GM21447 (cell line): ENCODE results near the gene PRKAA2.
"Not testable (repeated sequence)": the region's sequence is repeated elsewhere in the genome, so short reads cannot be mapped to it uniquely, and the experiment has no call there.

Experiments used
- ATAC-seq: cut with Tn5 transposase; IDR thresholded peaks from one replicate; pipeline ENCODE4 v1.9.1; 2021; ENCODE audit not compliant: unreplicated experiment

The PRKAA2 gene

GRCh38 chr1:56644919-56645676 lies at the start of gene PRKAA2:
PRKAA2 (plus strand) TSS chr1:56645314; CDS start chr1:56645388, 74 bp downstream.
- no peak for ATAC-seq

DNA sequence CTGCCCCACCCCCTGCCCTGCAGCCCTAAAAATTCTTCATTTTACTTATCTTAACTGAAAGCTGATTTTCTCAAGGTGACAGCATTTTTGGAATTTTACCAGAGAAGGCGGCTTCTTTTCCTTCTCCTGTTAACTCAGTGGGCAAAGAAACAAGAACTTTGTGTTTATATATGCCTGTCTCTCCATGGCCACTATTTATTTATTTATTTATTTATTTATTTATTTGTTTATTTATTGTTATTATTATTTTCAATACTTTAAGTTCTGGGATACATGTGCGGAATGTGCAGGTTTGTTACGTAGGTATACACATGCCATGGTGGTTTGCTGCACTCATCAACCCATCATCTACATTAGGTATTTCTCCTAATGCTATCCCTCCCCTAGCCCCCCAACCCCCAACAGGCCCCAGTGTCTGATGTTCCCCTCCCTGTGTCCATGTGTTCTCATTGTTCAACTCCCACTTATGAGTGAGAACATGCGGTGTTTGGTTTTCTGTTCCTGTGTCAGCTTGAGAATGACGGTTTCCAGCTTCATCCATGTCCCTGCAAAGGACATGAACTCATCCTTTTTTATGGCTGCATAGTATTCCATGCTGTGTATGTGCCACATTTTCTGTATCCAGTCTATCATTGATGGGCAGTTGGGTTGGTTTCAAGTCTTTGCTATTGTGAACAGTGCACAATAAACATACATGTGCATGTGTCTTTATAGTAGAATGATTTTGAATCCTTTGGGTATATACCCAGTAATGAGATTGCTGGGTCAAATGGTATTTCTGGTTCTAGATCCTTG lies 49.5 kb upstream of the PRKAA2 start:
- ATAC-seq = not testable (repeated sequence)

- not testable (repeated sequence) for ATAC-seq
These were observed 35.0 kb upstream of the PRKAA2 start for GRCh38 chr1:56610097-56610496.

- not testable (repeated sequence) for ATAC-seq
These were observed 34.3 kb upstream of the PRKAA2 start for GRCh38 chr1:56610770-56611169.

GRCh38 chr1:56617141-56617540 lies 28.0 kb upstream of the PRKAA2 start:
- ATAC-seq = no peak

GRCh38 chr1:56625819-56626440 lies 19.2 kb upstream of the PRKAA2 start:
- no peak for ATAC-seq

- no peak for ATAC-seq
These were observed 18.6 kb upstream of the PRKAA2 start for GRCh38 chr1:56626546-56626945.

DNA sequence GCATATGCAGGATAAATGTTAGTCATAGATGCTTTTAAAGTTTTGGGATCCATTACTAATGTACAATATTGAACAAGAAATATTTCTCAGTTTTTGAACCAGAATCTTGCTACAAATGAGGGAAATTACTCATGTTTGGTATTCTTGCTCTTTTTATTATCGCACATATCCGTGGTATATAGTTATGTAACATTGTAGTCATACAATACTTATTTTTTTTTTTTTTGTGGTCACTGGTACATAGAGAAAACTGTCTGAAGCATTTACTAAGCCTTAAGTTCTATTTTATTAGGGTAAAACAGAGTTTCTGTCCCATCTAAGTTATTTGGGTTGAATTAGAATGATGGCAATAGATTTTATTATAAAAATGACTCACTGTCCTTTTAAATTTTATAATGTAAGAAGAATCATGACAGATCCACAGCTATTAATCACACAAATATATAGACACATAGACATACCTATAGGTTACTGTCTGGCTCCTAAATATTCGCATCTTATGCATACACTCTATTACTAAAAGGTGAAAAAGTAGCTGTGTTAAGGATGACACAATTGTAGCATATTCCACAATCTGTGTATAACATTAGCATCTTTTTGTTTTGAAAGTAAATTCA lies 18.0 kb upstream of the PRKAA2 start:
- no peak for ATAC-seq

DNA sequence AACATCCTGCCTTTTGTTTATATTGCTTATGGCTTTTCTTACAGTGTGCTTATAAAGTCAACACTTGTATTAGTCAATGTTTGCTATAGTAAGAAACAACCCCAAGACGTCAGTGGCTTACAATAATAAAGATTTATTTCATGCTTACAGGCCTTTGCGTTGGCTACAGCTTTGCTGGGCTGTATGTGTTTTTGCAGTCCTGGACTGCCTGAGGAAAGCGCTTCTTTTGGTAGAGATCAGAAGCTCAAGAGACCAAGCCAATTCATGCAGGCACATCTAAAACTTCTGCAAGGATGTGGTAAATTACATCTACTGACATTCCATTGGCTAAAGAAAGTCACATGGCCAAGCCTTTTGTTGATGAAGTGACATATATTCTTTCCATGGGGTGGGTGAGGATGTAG lies 17.5 kb upstream of the PRKAA2 start:
- ATAC-seq = no peak

DNA sequence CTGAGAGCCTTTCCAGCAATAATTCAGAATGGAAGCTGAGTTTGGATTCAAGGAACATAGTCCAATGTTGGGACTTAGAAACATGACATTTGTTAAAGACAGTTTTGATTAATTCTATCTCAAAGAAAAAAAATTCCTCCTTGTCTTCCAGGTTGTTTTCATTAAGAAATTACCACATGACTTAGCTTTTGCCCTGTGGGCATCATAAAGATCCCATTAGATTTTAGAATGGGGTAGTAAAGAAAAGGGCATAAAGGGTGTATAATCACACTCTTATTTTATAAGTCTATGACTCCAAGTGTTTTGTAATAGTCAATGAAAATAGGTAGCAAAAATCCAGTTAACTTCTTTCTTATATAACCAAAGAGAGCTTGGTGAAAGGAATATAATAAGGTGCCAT lies 14.3 kb upstream of the PRKAA2 start:
- no peak for ATAC-seq

- ATAC-seq = no peak
These were observed 13.2 kb upstream of the PRKAA2 start for GRCh38 chr1:56631901-56632300.

GRCh38 chr1:56634981-56635380 lies 10.1 kb upstream of the PRKAA2 start:
- ATAC-seq = no peak

GRCh38 chr1:56638248-56638647 lies 6.9 kb upstream of the PRKAA2 start:
- no peak for ATAC-seq

GRCh38 chr1:56639211-56639610 lies 5.9 kb upstream of the PRKAA2 start:
- ATAC-seq = no peak

DNA sequence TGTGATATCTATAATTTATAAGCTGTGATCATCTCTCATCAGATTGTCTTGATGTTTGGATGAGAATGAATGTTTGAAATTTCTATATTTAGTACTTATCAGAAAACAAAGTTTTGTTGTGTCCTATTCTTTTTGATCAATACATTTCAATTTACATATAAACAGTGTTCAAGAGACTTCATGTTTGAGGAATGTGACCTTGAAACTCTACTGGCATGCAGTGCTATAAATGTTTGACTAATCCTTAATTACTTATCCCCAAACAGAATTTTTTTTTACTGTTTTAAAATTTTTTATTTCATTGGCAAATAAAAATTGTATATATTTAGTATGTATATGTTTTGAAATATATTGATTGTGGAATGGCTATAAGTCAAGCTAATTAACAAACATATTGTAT lies 1.5 kb upstream of the PRKAA2 start:
- ATAC-seq = no peak

DNA sequence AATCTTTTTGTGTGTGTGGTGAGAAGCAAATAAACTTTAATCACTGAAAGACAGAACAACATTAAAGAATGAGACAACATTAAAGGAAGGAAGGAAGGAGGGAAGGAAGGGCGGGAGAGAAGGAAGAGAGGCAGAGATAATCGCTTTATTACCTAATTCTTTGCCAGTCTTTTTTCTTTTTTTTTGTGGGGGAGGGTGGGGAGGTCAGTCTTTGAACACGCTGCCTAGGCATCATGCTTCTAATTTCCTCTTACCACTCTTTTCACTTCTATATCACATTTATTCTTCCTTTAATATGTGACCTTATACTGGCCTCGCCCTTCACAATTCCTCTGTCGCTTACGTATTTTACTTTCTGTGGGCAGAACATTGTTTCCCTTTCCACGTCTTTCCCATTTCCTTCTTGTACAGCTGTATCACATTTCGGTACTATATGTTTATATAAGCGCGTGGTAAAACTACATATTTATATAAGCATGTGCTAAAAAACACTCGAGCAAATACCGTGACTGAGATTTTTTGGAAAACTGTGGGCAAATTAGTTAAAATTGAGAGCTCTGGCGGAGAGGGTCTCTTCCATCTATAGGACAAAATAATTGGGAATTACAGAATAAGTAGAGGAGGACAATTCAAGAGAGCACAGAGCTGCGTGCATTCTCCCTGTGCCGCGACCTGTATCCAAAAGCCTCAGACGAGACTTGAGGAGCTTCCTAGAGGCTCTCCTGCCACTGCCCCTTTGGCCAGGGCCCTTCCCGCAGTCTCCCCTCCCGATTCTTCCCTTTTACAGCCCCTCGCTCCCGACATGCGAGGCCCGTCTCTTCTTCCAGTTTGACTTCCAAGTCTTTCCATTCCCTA lies 823 bp upstream of the PRKAA2 start:
- no peak for ATAC-seq

DNA sequence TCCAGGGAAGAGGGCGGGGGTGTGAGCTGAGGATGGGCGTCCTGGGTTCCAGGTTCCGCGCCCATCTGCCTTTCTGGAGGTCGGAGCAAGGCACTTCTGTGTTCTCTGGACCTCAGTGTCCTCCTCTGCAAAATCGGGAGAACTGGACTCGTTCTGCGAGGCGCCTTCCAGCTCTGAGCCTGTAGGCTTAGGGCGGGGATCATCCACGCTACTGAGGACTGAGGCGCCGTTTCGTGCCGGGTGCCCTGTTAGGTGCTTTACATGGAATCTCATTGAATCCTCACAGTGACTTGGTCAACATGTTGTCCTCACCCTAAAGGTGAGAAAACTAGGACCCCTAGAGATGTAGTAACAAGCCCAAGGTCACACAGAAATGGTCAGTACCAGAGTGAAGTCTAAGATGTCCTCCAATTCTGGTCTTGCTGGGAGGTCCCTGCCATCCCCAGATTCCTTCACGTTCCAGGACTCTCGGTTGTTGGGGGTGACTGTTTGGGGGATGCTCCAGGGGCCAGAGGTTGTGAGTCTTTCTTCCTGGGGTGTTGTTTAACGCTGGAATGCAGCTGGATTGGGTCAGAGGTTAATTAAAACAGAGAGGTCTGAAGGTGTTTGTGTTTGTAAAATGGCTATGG lies 677 bp downstream of the PRKAA2 start:
- no peak for ATAC-seq

GRCh38 chr1:56646611-56647010 lies 1.5 kb downstream of the PRKAA2 start:
- no peak for ATAC-seq

DNA sequence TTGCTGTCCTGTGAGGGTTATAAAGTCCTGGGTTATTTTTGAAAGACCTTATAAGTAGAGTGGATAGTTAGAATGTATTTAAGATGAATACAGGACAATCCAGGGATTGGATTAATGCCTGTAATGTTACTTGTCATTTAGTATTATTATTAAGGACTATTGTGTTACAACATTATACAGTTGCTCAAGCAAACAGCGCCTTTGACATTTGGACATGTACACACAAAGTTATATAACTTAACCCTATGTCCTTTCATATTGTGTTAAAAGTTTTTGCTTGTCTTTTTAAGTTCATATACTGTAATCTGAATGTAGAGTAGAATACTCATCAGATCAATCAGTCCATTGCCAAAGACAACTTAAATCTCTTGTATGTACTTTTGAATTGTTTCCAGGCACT lies 2.0 kb downstream of the PRKAA2 start:
- no peak for ATAC-seq

- no peak for ATAC-seq
These were observed 3.4 kb downstream of the PRKAA2 start for GRCh38 chr1:56648546-56648945.
